Activated CD4-positive, alpha-beta T cell treated with anti-CD3 and anti-CD28 coated beads for 24 hours (primary cell): ENCODE results near the gene AGAP1.

ENCODE experiments used
- DNase-seq, 2 donors: peaks; one replicate each; pipeline ENCODE4 v3.0.0-alpha.2; 2020; ENCODE audit warnings: low read depth in 2 of 2

AGAP1 gene

GRCh38 chr2:235986361-235986760 lies 492.5 kb downstream of the AGAP1 start:
- no peak for DNase-seq

GRCh38 chr2:235988271-235989015 lies 494.6 kb downstream of the AGAP1 start:
- DNase-seq = no peak

GRCh38 chr2:235989591-235989990 lies 495.7 kb downstream of the AGAP1 start:
- DNase-seq = no peak

- DNase-seq = no peak
These were observed 496.5 kb downstream of the AGAP1 start for GRCh38 chr2:235990344-235990743.

- no peak for DNase-seq
These were observed 498.2 kb downstream of the AGAP1 start for GRCh38 chr2:235992024-235992423.

- DNase-seq = no peak
These were observed 502.6 kb downstream of the AGAP1 start for GRCh38 chr2:235996419-235996818.

- no peak for DNase-seq
These were observed 505.2 kb downstream of the AGAP1 start for GRCh38 chr2:235999011-235999410.

GRCh38 chr2:236001166-236001828 lies 507.5 kb downstream of the AGAP1 start:
- DNase-seq = no peak

GRCh38 chr2:236001854-236002253 lies 508.0 kb downstream of the AGAP1 start:
- no peak for DNase-seq

- DNase-seq = no peak
These were observed 514.2 kb downstream of the AGAP1 start for GRCh38 chr2:236008006-236008405.

GRCh38 chr2:236008857-236009256 lies 515.0 kb downstream of the AGAP1 start:
- no peak for DNase-seq

- DNase-seq = no peak
These were observed 517.3 kb downstream of the AGAP1 start for GRCh38 chr2:236010920-236011685.

- no peak for DNase-seq
These were observed 518.3 kb downstream of the AGAP1 start for GRCh38 chr2:236012155-236012554.

GRCh38 chr2:236014408-236015131 lies 520.7 kb downstream of the AGAP1 start:
- no peak for DNase-seq

GRCh38 chr2:236015171-236015570 lies 521.3 kb downstream of the AGAP1 start:
- DNase-seq = no peak

- no peak for DNase-seq
These were observed 522.7 kb downstream of the AGAP1 start for GRCh38 chr2:236016496-236016895.

- DNase-seq = no peak
These were observed 523.6 kb downstream of the AGAP1 start for GRCh38 chr2:236017446-236017845.

GRCh38 chr2:236019434-236019833 lies 525.6 kb downstream of the AGAP1 start:
- no peak for DNase-seq

GRCh38 chr2:236021499-236022057 lies 527.7 kb downstream of the AGAP1 start:
- no peak for DNase-seq

GRCh38 chr2:236022128-236022527 lies 528.3 kb downstream of the AGAP1 start:
- no peak for DNase-seq

GRCh38 chr2:236025892-236026291 lies 532.0 kb downstream of the AGAP1 start:
- DNase-seq = no peak

- no peak for DNase-seq
These were observed 533.0 kb downstream of the AGAP1 start for GRCh38 chr2:236026841-236027240.
